HG03139 (cell line): Measurements from ENCODE around the gene GMIP.

Experiments
- ATAC-seq: cut with Tn5 transposase; IDR thresholded peaks from one replicate; pipeline ENCODE4 v1.9.1; 2021; ENCODE audit not compliant: unreplicated experiment

Gene GMIP

GRCh38 chr19:19661141-19661674, 17.8 kb upstream of the GMIP start:
- no peak for ATAC-seq

- ATAC-seq, result no peak
Observed at GRCh38 chr19:19659646-19660245, 16.3 kb upstream of the GMIP start.

GRCh38 chr19:19657397-19657783, 13.9 kb upstream of the GMIP start:
- ATAC-seq, result no peak

GRCh38 chr19:19656451-19657396, 13.3 kb upstream of the GMIP start:
- no peak for ATAC-seq

GRCh38 chr19:19655641-19656343, 12.3 kb upstream of the GMIP start:
- no peak for ATAC-seq

GRCh38 chr19:19655051-19655594, 11.7 kb upstream of the GMIP start:
- ATAC-seq, result no peak

- ATAC-seq, result no peak
Observed at GRCh38 chr19:19654441-19654840, 11.0 kb upstream of the GMIP start.

GRCh38 chr19:19653597-19654147, 10.2 kb upstream of the GMIP start:
- no peak for ATAC-seq

GRCh38 chr19:19652482-19653295, 9.2 kb upstream of the GMIP start:
- ATAC-seq, result no peak

GRCh38 chr19:19651076-19651475, 7.6 kb upstream of the GMIP start:
- no peak for ATAC-seq

GRCh38 chr19:19650331-19650730, 6.9 kb upstream of the GMIP start:
- ATAC-seq, result no peak

GRCh38 chr19:19649580-19649995, 6.1 kb upstream of the GMIP start:
- ATAC-seq, result no peak

- no peak for ATAC-seq
Observed at GRCh38 chr19:19649155-19649554, 5.7 kb upstream of the GMIP start.

- ATAC-seq, result no peak
Observed at GRCh38 chr19:19647037-19647835, 3.8 kb upstream of the GMIP start.

- no peak for ATAC-seq
Observed at GRCh38 chr19:19645233-19645870, 1.9 kb upstream of the GMIP start.

GRCh38 chr19:19644054-19644388, 564 bp upstream of the GMIP start:
- no peak for ATAC-seq

GRCh38 chr19:19642506-19643157, 825 bp downstream of the GMIP start:
- no peak for ATAC-seq

- no peak for ATAC-seq
Observed at GRCh38 chr19:19637523-19638251, 5.8 kb downstream of the GMIP start.
